Body of pancreas (tissue), 4 donors: Measurements from ENCODE around the gene NOP14.

ENCODE experiments used
- POLR2A ChIP-seq, 3 donors: fragments of 450-650 bp; IDR thresholded peaks; one replicate each; pipeline ENCODE4 v1.6.1; 2016; ENCODE audit warnings: antibody characterized with exemption in 3 of 3, mild to moderate bottlenecking in 2 of 3
- TF ChIP-seq, protein P1 (sequence below), 7 experiments: fragments of 450-650 bp in 4 of 7; fragments of 200-600 bp in 3 of 7; sonication (generic) in 3 of 7; IDR thresholded peaks; one replicate each; pipeline ENCODE4 v1.5.1; 2016 to 2019; ENCODE audit warnings: antibody characterized with exemption in 7 of 7

DNA sequence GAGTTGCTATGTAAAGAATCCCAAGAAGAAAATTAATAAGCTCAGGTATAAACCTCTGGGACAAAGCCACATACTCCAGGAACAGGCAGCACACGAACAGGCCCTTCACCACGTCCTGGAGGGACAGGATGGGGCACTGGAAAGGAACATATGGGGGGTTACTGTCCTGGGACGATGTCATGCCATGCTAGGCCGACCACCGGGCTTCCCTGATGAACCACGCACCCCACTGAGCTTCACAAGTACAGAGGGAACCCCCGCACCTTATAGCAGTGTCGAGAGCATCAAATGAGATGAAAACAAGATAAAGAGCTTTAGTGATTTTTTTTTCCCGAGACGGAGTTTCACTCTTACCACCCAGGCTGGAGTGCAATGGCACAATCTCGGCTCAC, 19.1 kb downstream of the NOP14 start:
- TF ChIP-seq, protein P1, sequence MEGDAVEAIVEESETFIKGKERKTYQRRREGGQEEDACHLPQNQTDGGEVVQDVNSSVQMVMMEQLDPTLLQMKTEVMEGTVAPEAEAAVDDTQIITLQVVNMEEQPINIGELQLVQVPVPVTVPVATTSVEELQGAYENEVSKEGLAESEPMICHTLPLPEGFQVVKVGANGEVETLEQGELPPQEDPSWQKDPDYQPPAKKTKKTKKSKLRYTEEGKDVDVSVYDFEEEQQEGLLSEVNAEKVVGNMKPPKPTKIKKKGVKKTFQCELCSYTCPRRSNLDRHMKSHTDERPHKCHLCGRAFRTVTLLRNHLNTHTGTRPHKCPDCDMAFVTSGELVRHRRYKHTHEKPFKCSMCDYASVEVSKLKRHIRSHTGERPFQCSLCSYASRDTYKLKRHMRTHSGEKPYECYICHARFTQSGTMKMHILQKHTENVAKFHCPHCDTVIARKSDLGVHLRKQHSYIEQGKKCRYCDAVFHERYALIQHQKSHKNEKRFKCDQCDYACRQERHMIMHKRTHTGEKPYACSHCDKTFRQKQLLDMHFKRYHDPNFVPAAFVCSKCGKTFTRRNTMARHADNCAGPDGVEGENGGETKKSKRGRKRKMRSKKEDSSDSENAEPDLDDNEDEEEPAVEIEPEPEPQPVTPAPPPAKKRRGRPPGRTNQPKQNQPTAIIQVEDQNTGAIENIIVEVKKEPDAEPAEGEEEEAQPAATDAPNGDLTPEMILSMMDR (IDR thresholded peaks at IDR 0.05), result no peak
- TF ChIP-seq POLR2A (IDR thresholded peaks at IDR 0.05), result no peak
